NOMO-1 treated with dmso at 0.1 percent for 144 hours (cell line): ENCODE data around the gene CDH23.
A peak's percentile ranks its signal among the peaks of the same experiment; 100 is the strongest.

Source experiments
- DNase-seq: peaks from one replicate; lab custom pipeline; 2025; ENCODE audit not compliant: unreplicated experiment; lab: John Stamatoyannopoulos, UW

Gene CDH23

GRCh38 chr10:71713135-71714030, 316.7 kb downstream of the CDH23 start:
- peak; percentile 86 for DNase-seq

- DNase-seq, result no peak
Measured at GRCh38 chr10:71714031-71714410, 317.3 kb downstream of the CDH23 start.

- no peak for DNase-seq
Measured at GRCh38 chr10:71714592-71714991, 317.9 kb downstream of the CDH23 start.

- no peak for DNase-seq
Measured at GRCh38 chr10:71715026-71715425, 318.3 kb downstream of the CDH23 start.

GRCh38 chr10:71715860-71716259, 319.1 kb downstream of the CDH23 start:
- DNase-seq, result no peak

GRCh38 chr10:71716426-71716825, 319.7 kb downstream of the CDH23 start:
- DNase-seq, result no peak

- DNase-seq, result no peak
Measured at GRCh38 chr10:71717056-71717455, 320.3 kb downstream of the CDH23 start.

GRCh38 chr10:71717551-71717951, 320.8 kb downstream of the CDH23 start:
- no peak for DNase-seq

- DNase-seq, result no peak
Measured at GRCh38 chr10:71718165-71718698, 321.5 kb downstream of the CDH23 start.

GRCh38 chr10:71719042-71719441, 322.3 kb downstream of the CDH23 start:
- no peak for DNase-seq

GRCh38 chr10:71719464-71720201, 322.9 kb downstream of the CDH23 start, which contains the start of gene C10orf105:
Gene C10orf105, minus strand, starts transcription at chr10:71719778. Its CDS starts 3,441 bp downstream, at chr10:71716337.
- no peak for DNase-seq

GRCh38 chr10:71720288-71720687, 323.6 kb downstream of the CDH23 start:
- no peak for DNase-seq

GRCh38 chr10:71721313-71721712, 324.6 kb downstream of the CDH23 start:
- no peak for DNase-seq

GRCh38 chr10:71722849-71723248, 326.1 kb downstream of the CDH23 start:
- no peak for DNase-seq

GRCh38 chr10:71723311-71723710, 326.6 kb downstream of the CDH23 start:
- DNase-seq, result no peak

- no peak for DNase-seq
Measured at GRCh38 chr10:71724539-71724938, 327.8 kb downstream of the CDH23 start.

- no peak for DNase-seq
Measured at GRCh38 chr10:71725249-71725648, 328.5 kb downstream of the CDH23 start.

- no peak for DNase-seq
Measured at GRCh38 chr10:71725998-71726579, 329.4 kb downstream of the CDH23 start.

- no peak for DNase-seq
Measured at GRCh38 chr10:71726580-71727104, 329.9 kb downstream of the CDH23 start.

- no peak for DNase-seq
Measured at GRCh38 chr10:71727105-71727737, 330.5 kb downstream of the CDH23 start.
